ENCODE measurements around the gene ZNF513.

ZNF513 gene

GRCh38 chr2:27379836-27380625 is 503 bp downstream of the ZNF513 start:
- DNase-seq, result peak in 1 of 2 donors; percentile 38

- DNase-seq, result no peak
These were observed 1.1 kb downstream of the ZNF513 start for GRCh38 chr2:27379383-27379835.

GRCh38 chr2:27378809-27379290 is 1.7 kb downstream of the ZNF513 start:
- DNase-seq, result no peak

- DNase-seq, result no peak
These were observed 2.3 kb downstream of the ZNF513 start for GRCh38 chr2:27378096-27378808.

- DNase-seq, result no peak
These were observed 2.9 kb downstream of the ZNF513 start for GRCh38 chr2:27377618-27378095.

GRCh38 chr2:27376866-27377617 is 3.5 kb downstream of the ZNF513 start:
- no peak for DNase-seq

GRCh38 chr2:27376151-27376865 is 4.2 kb downstream of the ZNF513 start:
- DNase-seq, result no peak

GRCh38 chr2:27375513-27376099 is 4.9 kb downstream of the ZNF513 start:
- no peak for DNase-seq

GRCh38 chr2:27373567-27373966 is 7.0 kb downstream of the ZNF513 start:
- DNase-seq, result no peak

- no peak for DNase-seq
These were observed 7.6 kb downstream of the ZNF513 start for GRCh38 chr2:27372937-27373336.

GRCh38 chr2:27370816-27371620 is 9.5 kb downstream of the ZNF513 start:
- DNase-seq, result peak in 1 of 2 donors; percentile 30

- DNase-seq, result peak; percentile 98 to 99
These were observed 10.3 kb downstream of the ZNF513 start, which contains the start of the genes EIF2B4 and SNX17 for GRCh38 chr2:27370026-27370815. TSS of gene EIF2B4 (minus strand) at chr2:27370338. CDS start at chr2:27370314, 24 bp downstream. TSS of gene SNX17 (plus strand) at chr2:27370616. CDS start at chr2:27370744, 128 bp downstream.

- DNase-seq, result no peak
These were observed 11.0 kb downstream of the ZNF513 start for GRCh38 chr2:27369471-27370025.

- DNase-seq, result no peak
These were observed 16.6 kb downstream of the ZNF513 start for GRCh38 chr2:27363933-27364332.

- DNase-seq, result no peak
These were observed 17.7 kb downstream of the ZNF513 start for GRCh38 chr2:27362678-27363420.

- peak; percentile 91 to 93 for DNase-seq
These were observed 24.0 kb downstream of the ZNF513 start, which contains the start of gene GTF3C2 for GRCh38 chr2:27356382-27357181. TSS of gene GTF3C2 (minus strand) at chr2:27356764. CDS start at chr2:27343554, 13,210 bp downstream.

GRCh38 chr2:27356056-27356381 is 24.5 kb downstream of the ZNF513 start:
- DNase-seq, result no peak

GRCh38 chr2:27354597-27354927 is 26.0 kb downstream of the ZNF513 start:
- no peak for DNase-seq

Measured in activated CD4-positive, alpha-beta T cell treated with anti-CD3 and anti-CD28 coated beads for 4 hours (primary cell).